ENCODE data around the gene NFATC2.

GRCh38 chr20:51467956-51468626 is 74.4 kb downstream of the NFATC2 start:
- TF ChIP-seq, protein P1, sequence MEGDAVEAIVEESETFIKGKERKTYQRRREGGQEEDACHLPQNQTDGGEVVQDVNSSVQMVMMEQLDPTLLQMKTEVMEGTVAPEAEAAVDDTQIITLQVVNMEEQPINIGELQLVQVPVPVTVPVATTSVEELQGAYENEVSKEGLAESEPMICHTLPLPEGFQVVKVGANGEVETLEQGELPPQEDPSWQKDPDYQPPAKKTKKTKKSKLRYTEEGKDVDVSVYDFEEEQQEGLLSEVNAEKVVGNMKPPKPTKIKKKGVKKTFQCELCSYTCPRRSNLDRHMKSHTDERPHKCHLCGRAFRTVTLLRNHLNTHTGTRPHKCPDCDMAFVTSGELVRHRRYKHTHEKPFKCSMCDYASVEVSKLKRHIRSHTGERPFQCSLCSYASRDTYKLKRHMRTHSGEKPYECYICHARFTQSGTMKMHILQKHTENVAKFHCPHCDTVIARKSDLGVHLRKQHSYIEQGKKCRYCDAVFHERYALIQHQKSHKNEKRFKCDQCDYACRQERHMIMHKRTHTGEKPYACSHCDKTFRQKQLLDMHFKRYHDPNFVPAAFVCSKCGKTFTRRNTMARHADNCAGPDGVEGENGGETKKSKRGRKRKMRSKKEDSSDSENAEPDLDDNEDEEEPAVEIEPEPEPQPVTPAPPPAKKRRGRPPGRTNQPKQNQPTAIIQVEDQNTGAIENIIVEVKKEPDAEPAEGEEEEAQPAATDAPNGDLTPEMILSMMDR (IDR thresholded peaks at IDR 0.05): no peak
- TF ChIP-seq POLR2A (IDR thresholded peaks at IDR 0.05): no peak

Data from Peyer's patch (tissue), 4 donors.